DOHH2 (cell line): ENCODE measurements around the gene WWP2.
"Not testable (repeated sequence)": the region's sequence is repeated elsewhere in the genome, so short reads cannot be mapped to it uniquely, and the experiment has no call there.

ENCODE experiments used
- H3F3A ChIP-seq: fragments of 200-600 bp; sonication (generic), shearing (Covaris generic); 2 replicates; pipeline ENCODE4 v1.6.0; 2016; ENCODE audit warnings: antibody characterized with exemption, mild to moderate bottlenecking; ENCODE audit not compliant: control insufficient read depth, insufficient read depth
- H3K27ac ChIP-seq: fragments of 200-600 bp; sonication (generic); 2 replicates; pipeline ENCODE4 v1.5.1; 2014; ENCODE audit warnings: low read depth, mild to moderate bottlenecking, low read length, moderate library complexity
- H3K27me3 ChIP-seq: fragments of 200-600 bp; sonication (generic); 2 replicates; pipeline ENCODE4 v1.6.1; 2014; ENCODE audit warnings: mild to moderate bottlenecking, low read length, mixed read lengths; ENCODE audit not compliant: control insufficient read depth
- H3K36me3 ChIP-seq: fragments of 200-600 bp; sonication (generic); 2 replicates; pipeline ENCODE4 v1.6.1; 2014; ENCODE audit warnings: mild to moderate bottlenecking, low read length, moderate library complexity, mixed read lengths; ENCODE audit not compliant: control insufficient read depth
- H3K4me1 ChIP-seq: fragments of 200-600 bp; sonication (generic); 2 replicates; pipeline ENCODE4 v1.6.1; 2014; ENCODE audit warnings: mild to moderate bottlenecking, low read length, mixed read lengths; ENCODE audit not compliant: control insufficient read depth
- H3K4me2 ChIP-seq: fragments of 200-600 bp; sonication (generic); 2 replicates; pipeline ENCODE4 v1.6.0; 2014; ENCODE audit warnings: mild to moderate bottlenecking, low read length, moderate library complexity
- H3K4me3 ChIP-seq: fragments of 200-600 bp; sonication (generic); 2 replicates; pipeline ENCODE4 v1.5.1; 2014; ENCODE audit warnings: mild to moderate bottlenecking, low read length, mixed read lengths
- H3K79me2 ChIP-seq: fragments of 200-600 bp; sonication (generic); 2 replicates; pipeline ENCODE4 v1.6.1; 2014; ENCODE audit warnings: mild to moderate bottlenecking, low read length, mixed read lengths; ENCODE audit not compliant: control insufficient read depth
- H3K9me2 ChIP-seq: fragments of 200-600 bp; sonication (generic); replicated peaks from 2 replicates; pipeline ENCODE4 v1.6.1; 2014; ENCODE audit warnings: mild to moderate bottlenecking, low read length, mixed read lengths; ENCODE audit not compliant: control insufficient read depth
- H3K9me3 ChIP-seq: fragments of 200-600 bp; sonication (generic); 2 replicates; pipeline ENCODE4 v1.6.1; 2014; ENCODE audit warnings: antibody characterized with exemption, low read length, mixed read lengths; ENCODE audit not compliant: control insufficient read depth, insufficient read depth
- H4K20me1 ChIP-seq: fragments of 200-600 bp; sonication (generic); 2 replicates; pipeline ENCODE4 v1.6.0; 2014; ENCODE audit warnings: low read depth, mild to moderate bottlenecking, antibody characterized with exemption, low read length, moderate library complexity; ENCODE audit not compliant: control insufficient read depth, insufficient read depth
- CTCF ChIP-seq: fragments of 200-600 bp; sonication (generic); IDR thresholded peaks from one replicate; pipeline ENCODE4 v1.5.1; 2014; ENCODE audit warnings: antibody characterized with exemption, mild to moderate bottlenecking, low read depth, low read length; ENCODE audit not compliant: poor library complexity, severe bottlenecking
- EZH2phosphoT487 ChIP-seq: fragments of 200-600 bp; sonication (generic); IDR thresholded peaks from 2 replicates; pipeline ENCODE4 v1.6.1; 2017; ENCODE audit warnings: borderline replicate concordance, mild to moderate bottlenecking, antibody characterized with exemption, low read length, moderate library complexity, mixed read lengths

Gene WWP2

GRCh38 chr16:69814078-69814477 lies 51.9 kb downstream of the WWP2 start:
- Histone ChIP-seq H3K27ac (no peak overlapping the region), H3K9me2 (no peaks in the 10 kb centered on the region), H3K79me2 (no peaks in the 10 kb centered on the region), H4K20me1 (no peaks in the 10 kb centered on the region), H3K4me2 (no peak overlapping the region), H3K36me3 (no peaks in the 10 kb centered on the region), H3K9me3 (no peaks in the 10 kb centered on the region), H3K27me3 (no peaks in the 10 kb centered on the region), H3K4me3 (no peak overlapping the region), H3F3A (no peaks in the 10 kb centered on the region), H3K4me1 (no peaks in the 10 kb centered on the region)
- no peak for TF ChIP-seq CTCF
- TF ChIP-seq EZH2phosphoT487: no peak

DNA sequence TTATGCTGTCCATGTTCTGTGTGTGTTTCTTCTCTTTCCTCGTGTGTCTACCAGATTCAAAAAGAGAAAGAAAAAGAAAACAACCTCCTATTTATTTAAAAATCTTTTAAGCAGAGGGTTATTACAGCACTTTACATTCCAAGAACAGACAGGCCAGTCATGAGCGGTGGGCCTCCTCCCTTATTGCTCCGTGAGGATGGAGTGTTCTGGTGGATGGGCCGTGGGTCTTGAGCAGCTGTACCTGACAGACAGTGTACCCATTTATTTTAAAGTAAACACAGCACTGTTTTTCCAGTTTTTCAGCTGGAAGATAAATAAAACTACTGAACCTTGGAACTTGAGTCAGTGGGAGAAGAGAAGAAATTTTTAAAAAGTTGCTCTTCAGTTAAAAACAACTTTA lies 52.4 kb downstream of the WWP2 start:
- Histone ChIP-seq H3K27me3 (no peaks in the 10 kb centered on the region), H3K79me2 (no peaks in the 10 kb centered on the region), H3K4me1 (no peaks in the 10 kb centered on the region), H3K9me3 (no peaks in the 10 kb centered on the region), H3K4me3 (no peak overlapping the region), H4K20me1 (no peaks in the 10 kb centered on the region), H3K9me2 (no peaks in the 10 kb centered on the region), H3K4me2 (no peak overlapping the region), H3K36me3 (no peaks in the 10 kb centered on the region), H3K27ac (no peak overlapping the region), H3F3A (no peaks in the 10 kb centered on the region)
- no peak for TF ChIP-seq CTCF
- TF ChIP-seq EZH2phosphoT487: no peak

DNA sequence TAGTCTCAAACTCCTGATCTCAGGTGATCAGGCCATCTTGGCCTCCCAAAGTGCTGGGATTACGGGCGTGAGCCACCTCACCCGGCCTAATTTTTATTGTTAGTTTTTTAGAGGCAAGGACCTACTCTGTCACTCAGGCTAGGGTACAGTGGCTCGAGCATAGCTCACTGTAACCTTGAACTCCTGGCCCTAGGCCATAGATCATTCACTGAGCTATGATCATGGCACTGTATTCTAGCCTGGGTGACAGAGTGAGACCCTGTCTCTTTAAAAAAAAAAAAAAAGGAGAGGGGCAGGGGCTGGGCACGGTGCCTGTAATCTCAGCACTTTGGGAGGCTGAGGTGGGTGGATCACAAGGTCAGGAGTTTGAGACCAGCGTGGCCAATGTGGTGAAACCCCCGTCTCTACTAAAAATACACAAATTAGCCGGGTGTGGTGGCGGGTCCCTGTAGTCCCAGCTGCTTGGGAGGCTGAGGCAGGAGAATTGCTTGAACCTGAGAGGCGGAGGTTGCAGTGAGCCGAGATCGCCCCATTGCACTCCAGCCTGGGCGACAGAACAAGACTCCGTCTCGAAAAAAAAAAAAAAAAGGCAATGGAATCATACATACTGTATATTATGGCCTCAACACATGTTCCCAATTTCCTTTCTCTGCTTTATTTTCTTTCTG lies 53.2 kb downstream of the WWP2 start:
- H3K36me3 ChIP-seq, H3K9me3 ChIP-seq, H3K27ac ChIP-seq, H3K4me1 ChIP-seq, H3K9me2 ChIP-seq, H3K27me3 ChIP-seq, H3K4me2 ChIP-seq, H3F3A ChIP-seq, H3K79me2 ChIP-seq, H3K4me3 ChIP-seq, H4K20me1 ChIP-seq: not testable (repeated sequence)

GRCh38 chr16:69816996-69817395 lies 54.9 kb downstream of the WWP2 start:
- H3K4me2 ChIP-seq: no peak overlapping the region
- no peaks in the 10 kb centered on the region for H4K20me1 ChIP-seq
- H3K27ac ChIP-seq: no peak overlapping the region
- TF ChIP-seq EZH2phosphoT487 (no peak), CTCF (no peak)
- no peaks in the 10 kb centered on the region for H3K9me2 ChIP-seq
- H3K9me3 ChIP-seq: no peaks in the 10 kb centered on the region
- no peaks in the 10 kb centered on the region for H3K27me3 ChIP-seq
- H3K79me2 ChIP-seq: no peaks in the 10 kb centered on the region
- no peaks in the 10 kb centered on the region for H3K4me1 ChIP-seq
- no peak overlapping the region for H3K4me3 ChIP-seq
- no peaks in the 10 kb centered on the region for H3F3A ChIP-seq
- no peaks in the 10 kb centered on the region for H3K36me3 ChIP-seq
